GM21367 (cell line): Measurements from ENCODE around the gene LASP1NB.
"Not testable (repeated sequence)": the region's sequence is repeated elsewhere in the genome, so short reads cannot be mapped to it uniquely, and the experiment has no call there.

Source experiments
- ATAC-seq: cut with Tn5 transposase; IDR thresholded peaks from one replicate; pipeline ENCODE4 v1.9.1; 2021; ENCODE audit not compliant: unreplicated experiment

The LASP1NB gene

GRCh38 chr17:38959508-38959907, 34.1 kb downstream of the LASP1NB start:
- ATAC-seq: no peak

- ATAC-seq: no peak
Observed at GRCh38 chr17:38960402-38960801, 35.0 kb downstream of the LASP1NB start.

- no peak for ATAC-seq
Observed at GRCh38 chr17:38961413-38961812, 36.0 kb downstream of the LASP1NB start.

GRCh38 chr17:38967290-38967738, 41.9 kb downstream of the LASP1NB start, which contains the start of gene FBXO47:
TSS of gene FBXO47 (minus strand) at chr17:38967403. CDS start at chr17:38963025, 4,378 bp downstream.
- ATAC-seq: no peak

- ATAC-seq: no peak
Observed at GRCh38 chr17:38969281-38969680, 43.9 kb downstream of the LASP1NB start.

GRCh38 chr17:38970128-38970527, 44.7 kb downstream of the LASP1NB start:
- ATAC-seq: no peak

GRCh38 chr17:38970804-38971203, 45.4 kb downstream of the LASP1NB start:
- no peak for ATAC-seq

GRCh38 chr17:38976187-38976551, 50.8 kb downstream of the LASP1NB start:
- not testable (repeated sequence) for ATAC-seq

GRCh38 chr17:38978180-38978579, 52.8 kb downstream of the LASP1NB start:
- no peak for ATAC-seq
